GM18508 (cell line): ENCODE measurements around the gene SLC22A6.
"Not testable (repeated sequence)": the region's sequence is repeated elsewhere in the genome, so short reads cannot be mapped to it uniquely, and the experiment has no call there.

Source experiments
- ATAC-seq: cut with Tn5 transposase; IDR thresholded peaks from one replicate; pipeline ENCODE4 v1.9.1; 2021; ENCODE audit warnings: moderate number of reproducible peaks; ENCODE audit not compliant: insufficient read depth, unreplicated experiment

The SLC22A6 gene

DNA sequence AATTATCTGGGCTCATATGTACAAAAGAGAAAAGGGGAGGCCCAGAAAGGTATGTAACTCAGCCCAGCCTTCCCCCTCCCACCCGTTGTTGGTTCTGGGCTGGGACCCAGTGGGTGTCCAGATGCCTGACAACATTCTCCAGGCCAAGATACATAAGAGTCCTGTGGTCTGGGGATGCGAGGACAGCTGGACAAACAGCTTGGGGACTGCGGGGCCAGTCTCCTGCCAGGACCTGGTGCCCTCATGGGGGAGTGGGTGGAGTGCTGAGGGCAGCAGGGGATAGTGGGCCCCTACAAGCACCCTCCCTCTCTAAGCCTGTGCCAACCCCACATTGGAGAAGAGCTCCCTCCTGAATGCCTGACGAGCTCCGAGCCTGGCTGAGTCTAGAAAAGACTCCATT is 3.5 kb upstream of the SLC22A6 start:
- ATAC-seq: no peak

- no peak for ATAC-seq
Observed at GRCh38 chr11:62985041-62985750, 429 bp upstream of the SLC22A6 start.

DNA sequence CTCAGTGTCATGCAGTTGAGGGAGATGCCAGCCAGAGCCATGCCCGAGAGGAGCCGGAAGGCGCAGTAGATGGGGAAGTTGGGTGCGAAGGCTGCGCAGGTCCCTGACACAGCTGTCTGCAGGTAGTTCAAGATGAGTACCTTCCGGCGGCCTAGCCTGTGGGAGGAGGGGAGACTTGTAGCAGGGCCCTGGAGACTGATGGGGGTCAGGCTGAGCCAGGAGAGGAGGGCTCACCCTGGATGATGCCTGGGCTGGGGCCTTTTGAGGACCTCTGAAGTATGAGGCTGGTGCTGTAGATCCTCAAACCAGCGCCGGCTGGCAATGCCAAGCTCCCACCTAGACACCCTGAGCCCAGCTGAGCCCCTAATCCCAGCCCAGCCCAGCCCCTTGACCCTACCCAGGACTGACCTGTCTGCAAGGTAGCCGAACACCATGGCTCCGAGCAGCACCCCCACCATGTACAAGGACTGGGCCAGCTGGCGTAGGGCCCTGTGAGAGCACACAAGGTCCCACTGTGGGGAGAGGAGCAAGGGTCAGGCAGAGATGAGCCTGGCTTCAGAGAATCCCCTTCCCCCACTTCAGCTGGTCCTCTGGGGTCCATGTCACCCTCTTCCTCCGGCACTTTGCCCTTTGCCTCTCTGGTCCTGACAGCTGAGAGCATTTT is 1.1 kb downstream of the SLC22A6 start:
- no peak for ATAC-seq

- no peak for ATAC-seq
Observed at GRCh38 chr11:62981743-62982142, 3.0 kb downstream of the SLC22A6 start.

DNA sequence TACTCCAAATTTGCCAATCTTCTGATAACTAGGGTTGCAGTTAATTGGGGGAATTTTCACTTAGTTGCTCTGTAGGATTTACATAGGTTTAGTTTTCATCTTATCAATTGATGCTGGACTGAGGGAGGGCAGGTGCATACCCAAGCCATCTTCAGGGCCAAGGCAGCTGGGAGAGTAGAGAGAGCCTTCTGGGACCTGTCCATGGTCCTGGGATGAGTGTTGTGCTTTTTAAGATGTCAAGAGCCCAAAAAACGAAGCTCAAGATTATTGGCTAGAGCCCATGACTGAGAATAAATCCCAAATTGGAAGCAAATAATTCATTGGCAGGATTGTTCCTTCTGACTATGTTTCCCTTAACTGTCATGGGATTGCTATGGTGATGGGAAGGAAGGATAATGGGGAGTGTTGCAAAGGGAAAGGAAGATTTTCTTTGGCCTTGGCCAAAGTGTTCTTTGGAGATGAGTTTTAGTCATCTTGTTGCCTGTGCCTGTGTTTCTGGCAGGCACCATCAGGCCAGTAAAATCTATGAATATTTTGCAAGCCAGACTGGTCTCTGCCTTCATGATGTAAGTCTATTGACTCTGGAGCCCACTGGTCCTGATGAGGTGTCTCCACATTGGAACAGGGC is 4.5 kb downstream of the SLC22A6 start:
- ATAC-seq: no peak

DNA sequence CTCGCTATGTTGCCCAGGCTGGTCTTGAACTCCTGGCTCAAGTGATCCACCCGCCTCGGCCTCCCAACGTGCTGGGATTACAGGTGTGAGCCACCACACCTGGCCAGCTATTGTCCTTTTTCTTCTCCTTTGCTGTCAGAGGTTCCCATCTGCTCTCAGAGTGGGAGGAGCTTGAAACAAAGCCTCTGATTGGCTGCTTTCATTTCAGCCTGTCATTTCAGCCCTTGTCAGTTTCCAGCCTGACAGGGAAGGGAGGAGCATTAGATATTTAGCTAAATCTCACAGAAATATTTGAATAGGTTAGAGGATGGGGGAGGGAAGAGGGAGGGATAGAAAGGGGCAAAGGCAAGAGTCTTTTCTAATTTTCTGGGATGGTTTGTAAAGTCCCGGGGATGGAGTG is 8.7 kb downstream of the SLC22A6 start:
- no peak for ATAC-seq

DNA sequence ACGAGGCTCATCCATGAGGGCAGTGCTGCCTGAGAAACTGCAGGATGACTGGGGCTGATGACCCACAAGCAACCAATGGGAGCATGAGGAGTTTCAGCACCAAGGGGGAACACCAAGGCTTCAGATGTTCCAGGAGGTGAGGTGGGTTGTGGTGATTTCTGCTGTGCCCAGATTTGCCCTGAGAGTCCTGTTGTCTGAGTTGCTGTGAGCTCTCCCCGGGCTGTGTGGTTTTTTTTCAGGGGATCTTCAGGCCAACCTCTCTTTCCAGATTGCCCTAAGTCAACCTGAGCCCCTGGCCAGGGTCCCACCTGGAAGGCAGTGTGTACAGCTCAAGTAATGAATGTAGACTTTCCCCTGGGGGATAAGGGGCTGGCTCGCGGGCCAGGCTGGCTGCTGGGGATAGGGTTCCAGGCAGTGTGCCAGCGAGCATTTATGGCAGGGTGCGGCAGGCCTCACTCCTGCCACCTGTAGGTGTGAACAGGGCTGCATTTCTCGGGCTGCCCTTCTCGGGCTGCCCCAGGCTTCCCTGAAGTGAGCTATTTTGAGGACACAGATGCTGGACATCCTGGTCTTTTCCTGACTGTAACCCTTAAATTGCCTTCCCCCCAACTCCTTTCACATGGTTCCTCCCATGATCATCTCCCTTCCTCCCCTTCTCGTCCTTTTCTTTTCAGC is 9.8 kb downstream of the SLC22A6 start:
- no peak for ATAC-seq

DNA sequence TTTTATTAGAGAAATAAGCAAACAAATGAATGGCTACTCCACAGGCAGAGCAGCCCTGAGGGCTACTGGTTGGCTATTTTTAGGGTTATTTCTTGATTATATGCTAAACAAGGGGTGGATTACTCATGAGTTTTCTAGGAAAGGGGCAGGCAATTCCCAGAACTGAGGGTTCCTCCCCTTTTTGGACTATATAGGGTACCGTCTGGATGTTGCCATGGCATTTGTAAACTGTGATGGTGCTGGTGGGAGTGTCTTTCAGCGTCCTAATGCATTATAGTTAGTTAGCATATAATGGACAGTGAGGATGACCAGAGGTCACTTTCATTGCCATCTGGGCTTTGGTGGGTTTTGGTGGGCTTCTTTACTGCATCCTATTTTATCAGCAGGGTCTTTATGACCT is 19.2 kb downstream of the SLC22A6 start:
- no peak for ATAC-seq

GRCh38 chr11:62962391-62962790 is 22.4 kb downstream of the SLC22A6 start:
- no peak for ATAC-seq

DNA sequence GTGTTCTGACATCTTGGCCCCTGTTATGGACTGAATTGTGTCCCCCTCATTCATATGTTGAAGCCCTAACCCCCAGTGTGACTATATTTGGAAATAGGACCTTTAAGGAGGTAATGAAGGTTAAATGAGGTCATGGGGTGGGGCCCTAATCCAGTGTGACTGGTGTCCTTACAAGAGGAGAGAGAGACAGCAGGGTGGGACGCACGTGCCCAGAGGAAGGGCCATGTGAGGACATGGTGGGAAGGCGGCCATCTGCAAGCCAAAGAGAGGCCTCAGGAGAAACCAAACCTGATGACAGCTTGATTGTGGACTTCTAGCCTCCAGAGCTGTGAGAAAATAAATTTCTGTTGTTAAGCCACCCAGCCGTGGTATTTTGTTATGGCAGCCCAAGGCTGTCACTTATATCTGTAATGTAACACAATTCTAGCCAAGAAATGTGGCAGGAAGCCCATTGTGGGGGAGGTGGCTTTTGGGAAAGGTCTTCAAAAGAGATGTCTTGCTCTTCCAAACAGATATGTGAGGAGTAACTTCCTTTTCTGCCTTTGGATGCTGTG is 23.7 kb downstream of the SLC22A6 start:
- ATAC-seq: no peak

- ATAC-seq: no peak
Observed at GRCh38 chr11:62959422-62959980, 25.3 kb downstream of the SLC22A6 start.

DNA sequence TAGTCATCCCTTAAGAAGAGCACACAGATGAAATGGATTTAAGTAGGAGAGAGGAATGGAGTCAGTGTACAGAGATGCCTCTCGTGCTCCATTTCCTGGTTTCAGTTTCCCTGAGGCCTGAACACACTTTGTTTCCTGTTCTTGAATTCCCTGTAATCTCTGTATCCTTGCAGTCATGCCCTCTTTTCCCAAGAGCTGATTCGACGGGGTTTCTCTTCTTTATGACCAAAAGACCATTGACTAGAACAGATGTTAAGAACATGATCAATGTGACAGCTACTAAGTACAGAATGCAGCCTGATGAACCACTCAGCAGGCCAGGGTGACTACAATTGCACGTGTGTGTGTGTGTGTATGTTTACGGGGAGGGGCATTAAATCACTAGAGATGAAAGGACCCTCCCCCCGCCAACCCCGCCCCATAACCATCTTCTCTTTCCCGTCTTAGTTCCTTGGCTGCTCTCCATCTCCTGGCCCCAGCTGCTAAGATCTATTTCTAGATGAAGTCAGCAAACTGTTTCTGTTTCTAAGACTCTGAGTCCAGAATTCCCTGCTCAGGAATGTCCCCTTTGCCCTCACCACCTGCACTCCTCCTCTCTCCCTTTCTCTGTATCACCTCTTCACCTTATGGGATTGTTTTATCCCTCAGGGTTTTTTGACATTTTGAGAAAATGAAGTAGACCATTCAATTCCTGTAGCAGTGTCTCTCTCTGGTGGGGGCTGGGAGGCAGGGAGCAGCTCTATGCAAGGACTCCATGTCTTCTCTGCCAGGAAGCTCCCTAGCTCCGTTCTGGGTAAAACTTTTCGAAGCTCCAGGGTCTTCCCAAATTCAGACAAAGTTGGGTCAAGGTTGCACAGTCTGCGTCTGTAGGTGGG is 26.0 kb downstream of the SLC22A6 start:
- no peak for ATAC-seq

DNA sequence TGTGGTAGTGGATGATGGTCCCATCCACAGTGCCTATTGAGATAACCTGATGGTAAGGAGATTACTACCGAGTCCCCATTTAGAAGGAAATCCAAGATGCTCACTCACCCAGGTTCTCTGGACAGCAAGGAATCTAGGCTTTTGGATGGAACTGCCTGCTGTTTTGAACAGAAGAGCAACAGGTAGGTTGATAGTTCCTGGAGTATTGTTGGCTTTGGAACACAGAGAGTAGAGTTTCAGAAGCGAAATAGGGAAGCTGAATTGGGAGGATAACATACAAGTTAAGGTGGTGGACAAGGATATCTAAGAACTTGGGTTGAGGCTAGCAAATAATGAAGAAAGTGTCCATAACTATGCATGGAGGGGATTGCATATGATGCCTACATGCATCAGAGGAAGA is 27.6 kb downstream of the SLC22A6 start:
- ATAC-seq: no peak

- ATAC-seq: no peak
Observed at GRCh38 chr11:62954478-62954877, 30.3 kb downstream of the SLC22A6 start.

GRCh38 chr11:62953811-62954210 is 31.0 kb downstream of the SLC22A6 start:
- ATAC-seq: no peak

- no peak for ATAC-seq
Observed at GRCh38 chr11:62948765-62949320, 35.9 kb downstream of the SLC22A6 start.

DNA sequence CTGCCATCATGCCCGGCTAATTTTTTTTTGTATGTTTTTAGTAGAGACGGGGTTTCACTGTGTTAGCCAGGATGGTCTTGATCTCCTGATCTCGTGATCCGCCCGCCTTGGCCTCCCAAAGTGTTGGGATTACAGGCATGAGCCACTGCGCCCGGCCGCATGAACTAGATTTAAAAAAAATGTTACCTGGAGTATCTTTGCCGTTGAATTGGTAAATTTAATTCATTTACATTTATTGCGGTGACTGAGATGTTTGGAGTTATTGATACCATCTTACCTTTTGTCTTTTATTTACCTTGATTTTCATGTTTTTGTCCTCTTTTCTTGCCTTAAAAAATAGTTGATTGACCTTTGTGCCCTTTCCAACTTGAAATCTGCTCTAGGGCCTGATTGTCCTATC is 39.2 kb downstream of the SLC22A6 start:
- ATAC-seq: not testable (repeated sequence)

GRCh38 chr11:62937528-62937927 is 47.2 kb downstream of the SLC22A6 start:
- not testable (repeated sequence) for ATAC-seq

DNA sequence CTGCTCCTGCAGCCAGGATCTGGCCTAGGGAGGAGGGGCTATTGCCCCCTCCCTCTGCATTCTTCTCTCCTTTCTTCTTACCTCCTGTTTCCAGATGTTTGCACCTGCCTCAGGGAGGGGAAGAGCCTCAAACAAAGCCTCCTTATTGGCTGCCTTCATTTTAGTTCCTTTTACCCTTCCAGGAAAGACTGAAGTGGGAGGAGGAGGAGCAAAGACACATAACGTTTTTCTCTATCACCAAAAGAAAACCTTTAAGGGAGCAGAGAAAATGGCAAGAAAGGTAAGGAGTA is 50.3 kb downstream of the SLC22A6 start:
- ATAC-seq: no peak
